MM.1S (cell line): ENCODE measurements around the gene CD86.

ENCODE experiments used
- EZH2 ChIP-seq: fragments of 300-600 bp; sonication (generic); optimal IDR thresholded peaks from 2 replicates; pipeline ENCODE3; 2017; ENCODE audit warnings: low read depth, mild to moderate bottlenecking, antibody characterized with exemption, low read length, mixed read lengths
- TF ChIP-seq, protein P1 (sequence below): fragments of 300-600 bp; sonication (generic); IDR thresholded peaks from 2 replicates; pipeline ENCODE4 v1.5.1; 2016; ENCODE audit warnings: antibody characterized with exemption, low read length, mixed read lengths

DNA sequence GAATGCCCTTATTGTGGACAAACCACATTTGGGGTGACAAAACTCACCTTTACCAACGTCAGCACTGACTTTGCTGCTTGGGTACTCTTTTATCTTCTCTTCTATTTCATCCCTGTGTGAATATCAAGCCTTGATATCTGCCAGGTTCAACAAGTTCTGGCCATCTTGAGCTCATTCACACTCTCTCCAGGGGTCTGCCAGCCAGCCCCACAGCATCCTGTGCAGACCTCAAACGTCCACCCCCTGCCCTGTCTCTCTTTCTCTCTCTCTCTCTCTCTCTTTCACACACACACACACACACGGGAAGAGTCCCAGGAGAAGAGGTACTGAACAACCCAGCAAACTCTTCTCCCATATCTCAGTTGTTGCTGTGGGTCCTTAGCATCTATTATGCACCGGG, 43.8 kb upstream of the CD86 start:
- TF ChIP-seq, protein P1, sequence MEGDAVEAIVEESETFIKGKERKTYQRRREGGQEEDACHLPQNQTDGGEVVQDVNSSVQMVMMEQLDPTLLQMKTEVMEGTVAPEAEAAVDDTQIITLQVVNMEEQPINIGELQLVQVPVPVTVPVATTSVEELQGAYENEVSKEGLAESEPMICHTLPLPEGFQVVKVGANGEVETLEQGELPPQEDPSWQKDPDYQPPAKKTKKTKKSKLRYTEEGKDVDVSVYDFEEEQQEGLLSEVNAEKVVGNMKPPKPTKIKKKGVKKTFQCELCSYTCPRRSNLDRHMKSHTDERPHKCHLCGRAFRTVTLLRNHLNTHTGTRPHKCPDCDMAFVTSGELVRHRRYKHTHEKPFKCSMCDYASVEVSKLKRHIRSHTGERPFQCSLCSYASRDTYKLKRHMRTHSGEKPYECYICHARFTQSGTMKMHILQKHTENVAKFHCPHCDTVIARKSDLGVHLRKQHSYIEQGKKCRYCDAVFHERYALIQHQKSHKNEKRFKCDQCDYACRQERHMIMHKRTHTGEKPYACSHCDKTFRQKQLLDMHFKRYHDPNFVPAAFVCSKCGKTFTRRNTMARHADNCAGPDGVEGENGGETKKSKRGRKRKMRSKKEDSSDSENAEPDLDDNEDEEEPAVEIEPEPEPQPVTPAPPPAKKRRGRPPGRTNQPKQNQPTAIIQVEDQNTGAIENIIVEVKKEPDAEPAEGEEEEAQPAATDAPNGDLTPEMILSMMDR = no peak
- no peak for TF ChIP-seq EZH2
